ENCODE data around the gene YJU2.
"Not testable (repeated sequence)": the region's sequence is repeated elsewhere in the genome, so short reads cannot be mapped to it uniquely, and the experiment has no call there.

Gene YJU2
- total RNA-seq: 36.7 to 45.4 reads per million in 2 donors

GRCh38 chr19:4246767-4247593 is at the start of gene YJU2:
Gene YJU2, plus strand, starts transcription at chr19:4247080. Its CDS starts 67 bp downstream, at chr19:4247147.
- DNase-seq: peak; percentile 98

GRCh38 chr19:4197228-4197624 is 49.7 kb upstream of the YJU2 start:
- no peak for DNase-seq

- DNase-seq: no peak
Observed at GRCh38 chr19:4197625-4198466, 49.0 kb upstream of the YJU2 start.

DNA sequence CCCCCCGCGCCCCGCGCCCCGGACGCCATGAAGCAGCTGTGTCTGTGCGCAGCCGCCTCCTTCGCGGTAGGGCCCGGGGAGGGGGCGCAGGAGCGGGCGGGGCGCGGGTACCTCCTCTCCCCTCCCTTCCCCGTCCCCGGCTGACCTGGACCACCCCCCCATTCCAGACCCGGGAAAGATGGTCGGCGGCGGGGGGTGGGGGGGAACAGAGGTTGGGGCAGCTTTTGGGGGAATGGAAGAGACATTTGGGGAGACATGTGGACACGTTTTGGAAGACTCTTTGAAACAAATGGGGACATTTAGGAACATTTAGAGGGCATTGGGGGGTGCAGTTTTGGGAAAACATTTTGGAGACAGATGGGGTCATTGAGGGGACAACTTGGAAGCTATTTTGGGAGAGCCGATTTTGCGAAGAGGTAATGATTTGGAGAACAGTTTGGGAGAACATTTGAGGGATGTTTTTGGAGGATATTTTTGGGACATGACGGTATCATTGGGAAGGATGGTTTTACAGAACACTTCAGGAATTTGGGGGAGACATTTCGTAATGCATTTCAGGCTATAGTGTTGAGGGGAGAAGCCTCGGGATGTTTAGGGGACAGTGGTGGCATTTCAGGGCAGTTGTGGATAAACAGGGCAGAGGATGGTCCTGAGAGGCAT is 48.3 kb upstream of the YJU2 start:
- no peak for DNase-seq

GRCh38 chr19:4199699-4200293 is 47.1 kb upstream of the YJU2 start:
- DNase-seq: no peak

- no peak for DNase-seq
Observed at GRCh38 chr19:4200940-4201542, 45.8 kb upstream of the YJU2 start.

GRCh38 chr19:4201798-4202197 is 45.1 kb upstream of the YJU2 start:
- DNase-seq: no peak

DNA sequence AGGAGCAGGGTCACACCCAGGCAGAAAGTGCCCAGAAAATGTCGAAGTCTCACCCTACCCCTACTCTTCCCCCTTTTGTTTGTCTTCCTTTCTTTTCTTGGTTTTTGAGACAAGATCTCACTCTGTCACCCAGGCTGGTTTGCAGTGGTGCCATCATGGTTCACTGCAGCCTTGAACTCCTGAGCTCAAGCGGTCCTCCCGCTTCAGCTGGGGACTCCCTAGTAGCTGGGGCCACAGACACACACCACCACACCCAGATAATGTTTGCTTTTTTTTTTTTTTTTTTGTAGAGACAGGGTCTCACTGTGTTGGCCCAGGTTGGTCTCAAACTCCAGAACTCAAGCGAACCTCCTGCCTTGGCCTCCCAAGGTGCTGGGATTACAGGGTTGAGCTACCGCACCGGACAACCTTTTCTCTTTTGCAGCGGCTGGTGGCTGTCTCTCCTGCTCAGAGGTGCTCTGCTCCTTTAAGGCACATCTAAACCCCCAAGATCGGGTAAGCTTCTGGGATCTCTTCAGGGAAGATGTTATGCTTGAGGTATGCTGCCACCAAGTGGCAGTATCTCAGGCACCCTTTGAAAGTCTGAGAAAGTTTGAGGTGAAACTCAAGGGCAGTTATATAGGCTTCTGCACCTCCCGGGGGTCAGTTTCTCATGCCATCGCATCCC is 39.9 kb upstream of the YJU2 start:
- no peak for DNase-seq

DNA sequence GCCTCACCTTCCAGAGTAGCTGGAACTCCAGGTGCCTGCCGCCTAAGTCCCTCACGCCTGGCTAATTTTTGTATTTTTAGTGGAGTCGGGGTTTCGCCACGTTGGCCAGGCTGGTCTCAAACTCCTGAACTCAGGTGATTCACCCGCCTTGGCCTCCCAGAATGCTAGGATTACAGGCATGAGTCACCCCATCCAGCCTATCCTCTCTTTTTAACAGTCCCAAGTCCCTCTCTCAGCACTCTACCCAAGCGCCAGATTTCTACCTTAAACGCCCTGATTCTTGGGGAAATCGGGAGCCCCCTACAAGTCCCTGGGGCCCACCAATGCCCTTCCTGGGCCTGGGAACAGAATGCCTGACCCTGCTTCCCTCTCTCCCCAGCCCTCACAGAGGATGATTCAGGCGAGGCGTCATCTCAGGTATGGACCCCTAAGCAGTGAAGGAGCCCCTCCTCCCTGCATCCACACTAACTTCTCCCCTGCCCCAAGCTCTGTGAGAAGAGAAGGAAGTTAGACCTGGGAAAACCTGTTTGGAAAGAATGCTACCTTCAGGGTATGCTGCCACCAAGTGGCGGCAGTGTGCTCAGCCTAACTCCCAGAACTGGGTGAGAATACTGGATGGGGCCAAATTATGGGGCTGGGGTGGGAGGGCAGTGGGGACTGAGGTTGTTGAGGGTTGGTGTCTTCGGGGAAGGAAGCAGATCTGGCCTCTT is 38.3 kb upstream of the YJU2 start:
- no peak for DNase-seq

DNA sequence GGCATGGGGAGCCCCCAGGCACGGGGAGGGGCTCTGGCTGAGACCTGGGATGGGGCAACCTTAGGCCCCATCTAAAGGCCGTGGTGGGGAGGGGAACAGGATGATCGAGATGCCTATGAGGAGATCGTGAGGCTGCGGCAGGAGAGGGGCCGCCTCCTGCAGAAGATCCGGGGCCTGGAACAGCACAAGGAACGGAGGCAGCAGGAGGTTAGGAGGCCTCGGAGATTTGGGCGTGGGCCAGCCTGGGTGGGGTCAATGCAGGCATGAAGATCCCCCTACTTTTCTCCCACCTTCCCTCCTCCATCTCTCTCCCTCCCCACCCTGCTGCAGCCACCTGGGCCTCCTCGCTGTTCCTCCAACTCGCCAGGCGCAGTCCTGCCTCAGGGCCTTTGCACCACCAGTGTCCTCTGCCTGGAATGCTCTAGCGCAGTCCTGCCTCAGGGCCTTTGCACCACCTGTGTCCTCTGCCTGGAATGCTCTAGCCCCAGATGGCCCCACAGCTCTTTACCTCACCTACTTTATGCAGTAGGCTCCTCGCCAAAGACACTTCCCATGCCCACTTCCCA is 36.6 kb upstream of the YJU2 start:
- DNase-seq: no peak

DNA sequence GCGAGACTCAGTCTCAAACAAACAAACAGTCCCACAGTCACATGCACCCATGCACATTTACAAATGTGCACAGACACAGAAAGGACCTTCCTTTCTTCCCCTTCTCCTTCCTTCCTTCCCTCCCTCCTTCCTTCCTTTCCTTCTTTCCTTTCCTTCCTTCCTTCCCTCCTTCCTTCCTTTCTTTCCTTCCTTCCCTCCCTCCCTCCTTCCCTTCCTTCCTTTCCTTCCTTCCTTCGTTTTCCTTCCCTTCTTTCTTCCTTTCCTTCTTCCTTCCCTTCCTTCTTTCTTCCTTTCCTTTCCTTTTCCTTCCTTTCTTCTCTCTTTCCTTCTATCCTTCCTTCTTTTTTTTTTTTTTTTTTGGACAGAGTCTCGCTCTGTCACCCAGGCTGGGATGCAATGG is 33.8 kb upstream of the YJU2 start:
- DNase-seq: no peak

DNA sequence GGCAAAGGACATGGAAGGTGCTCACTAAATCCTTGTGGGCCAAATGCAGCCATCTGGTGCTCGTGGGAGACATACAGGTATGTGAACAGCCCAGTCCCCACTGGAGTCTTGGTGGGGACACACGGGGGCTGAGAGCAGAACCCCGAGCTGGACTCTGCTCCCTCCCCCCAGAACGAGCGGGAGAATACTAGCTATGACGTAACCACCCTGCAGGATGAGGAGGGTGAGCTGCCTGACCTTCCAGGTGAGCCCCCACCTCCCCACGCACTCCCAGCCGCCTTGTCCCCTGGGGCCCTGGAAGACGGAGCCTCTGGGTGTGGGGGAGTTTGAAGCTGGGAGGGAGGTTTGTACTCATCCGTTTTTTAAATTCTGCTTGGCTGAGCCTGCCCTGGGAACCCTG is 31.1 kb upstream of the YJU2 start:
- no peak for DNase-seq

- no peak for DNase-seq
Observed at GRCh38 chr19:4216846-4217245, 30.0 kb upstream of the YJU2 start.

DNA sequence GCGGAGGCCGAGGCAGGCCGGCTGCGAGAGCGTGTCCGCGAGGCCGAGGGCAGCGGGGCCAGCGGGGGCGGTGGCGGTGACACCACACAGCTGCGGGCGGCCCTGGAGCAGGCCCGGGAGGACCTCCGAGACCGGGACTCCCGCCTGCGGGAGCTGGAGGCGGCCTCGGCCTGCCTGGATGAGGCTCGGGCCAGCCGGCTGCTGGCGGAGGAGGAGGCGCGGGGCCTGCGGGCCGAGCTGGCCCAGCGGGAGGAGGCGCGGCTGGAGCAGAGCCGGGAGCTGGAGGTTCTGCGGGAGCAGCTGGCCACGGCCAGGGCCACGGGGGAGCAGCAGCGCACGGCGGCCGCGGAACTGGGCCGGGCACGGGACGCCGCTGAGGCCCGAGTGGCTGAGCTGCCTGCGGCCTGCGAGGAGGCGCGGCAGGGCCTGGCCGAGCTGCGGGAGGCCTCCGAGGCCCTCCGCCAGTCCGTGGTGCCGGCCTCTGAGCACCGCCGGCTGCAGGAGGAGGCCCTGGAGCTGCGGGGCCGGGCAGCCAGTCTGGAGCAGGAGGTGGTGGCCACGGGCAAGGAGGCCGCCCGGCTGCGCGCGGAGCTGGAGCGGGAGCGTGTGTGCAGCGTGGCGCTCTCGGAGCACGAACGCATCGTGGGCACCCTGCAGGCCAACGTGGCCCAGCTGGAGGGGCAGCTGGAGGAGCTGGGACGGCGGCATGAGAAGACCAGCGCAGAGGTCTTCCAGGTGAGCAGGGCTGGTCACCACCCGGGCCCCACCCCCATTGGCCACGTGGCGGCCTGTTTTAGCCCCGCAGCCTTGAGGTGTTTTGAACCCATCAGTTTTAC is 29.2 kb upstream of the YJU2 start:
- no peak for DNase-seq

GRCh38 chr19:4218523-4218922 is 28.4 kb upstream of the YJU2 start:
- DNase-seq: not testable (repeated sequence)

DNA sequence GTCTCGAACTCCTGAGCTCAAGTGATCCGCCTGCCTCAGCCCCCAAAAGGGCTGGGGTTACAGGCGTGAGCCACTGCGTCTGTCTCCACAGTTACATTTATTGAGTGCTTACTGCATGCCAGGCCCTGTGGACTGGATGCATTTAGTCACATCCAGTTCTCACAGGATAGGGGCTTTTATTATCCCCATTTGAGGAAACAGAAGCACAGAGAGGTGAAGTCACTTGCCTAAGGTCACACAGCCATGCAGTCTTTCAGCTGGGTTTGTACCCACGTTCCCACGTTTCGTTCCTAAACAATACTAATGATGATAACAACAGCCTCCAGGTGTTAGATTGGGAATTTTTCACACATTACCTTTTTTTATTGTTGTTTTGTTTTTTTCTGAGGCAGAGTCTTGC is 26.7 kb upstream of the YJU2 start:
- DNase-seq: no peak

DNA sequence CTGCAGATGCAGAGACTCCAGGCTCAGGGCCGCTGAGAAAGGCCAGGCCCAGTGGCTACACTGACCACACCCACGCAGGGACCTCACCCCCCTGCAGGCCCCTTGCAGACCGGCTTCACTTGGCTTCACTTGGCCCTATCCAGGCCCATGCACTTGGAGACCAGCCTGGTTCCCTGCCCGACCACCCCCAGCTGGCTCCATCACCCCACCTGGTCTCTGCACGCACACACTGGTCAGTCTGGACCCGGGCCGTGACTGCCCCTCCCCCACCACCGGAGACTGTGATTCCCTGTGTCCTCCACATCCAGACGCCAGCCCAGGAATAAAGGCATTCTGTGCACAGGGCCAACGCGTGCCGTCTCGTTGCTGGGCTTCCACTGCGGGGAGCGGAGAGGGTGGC is 22.4 kb upstream of the YJU2 start:
- DNase-seq: no peak

DNA sequence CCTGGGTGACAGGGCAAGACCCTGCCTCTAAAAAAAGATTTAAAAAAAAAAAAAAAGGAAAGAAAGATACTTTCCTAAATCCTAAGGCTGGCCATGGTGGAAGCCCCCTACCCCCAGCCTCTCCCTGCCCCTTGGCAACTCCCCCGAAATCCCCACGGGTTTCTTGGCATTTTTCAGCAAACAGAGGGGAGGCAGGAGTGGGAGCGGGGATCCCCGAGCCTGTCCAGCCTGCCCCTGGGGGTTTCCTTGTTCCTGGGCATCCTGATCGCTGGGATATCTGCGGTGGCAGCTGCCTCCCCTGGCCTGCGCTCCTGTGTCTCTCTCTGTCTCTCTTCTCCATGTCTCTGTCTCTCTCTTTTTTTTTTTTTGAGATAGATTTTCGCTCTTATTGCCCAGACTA is 21.0 kb upstream of the YJU2 start:
- no peak for DNase-seq

DNA sequence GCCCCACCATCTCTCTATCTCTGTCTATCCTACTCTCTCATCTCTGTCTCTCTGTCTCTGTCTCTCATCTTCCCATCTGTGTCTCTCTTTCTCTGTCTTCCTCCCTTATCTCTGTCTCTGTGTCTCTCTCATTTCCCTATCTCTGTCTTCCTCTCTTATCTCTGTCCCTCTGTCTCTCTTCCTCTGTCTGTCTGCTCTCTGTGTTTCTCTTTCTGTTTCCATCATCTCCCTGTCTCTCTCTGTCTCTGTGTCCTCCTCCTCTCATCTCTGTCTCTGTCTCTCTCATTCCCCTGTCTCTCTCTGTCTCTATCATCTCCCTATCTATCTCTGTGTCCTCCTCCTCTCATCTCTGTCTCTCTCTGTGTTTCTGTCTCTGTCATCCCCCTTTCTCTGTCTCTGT is 19.1 kb upstream of the YJU2 start:
- DNase-seq: no peak

DNA sequence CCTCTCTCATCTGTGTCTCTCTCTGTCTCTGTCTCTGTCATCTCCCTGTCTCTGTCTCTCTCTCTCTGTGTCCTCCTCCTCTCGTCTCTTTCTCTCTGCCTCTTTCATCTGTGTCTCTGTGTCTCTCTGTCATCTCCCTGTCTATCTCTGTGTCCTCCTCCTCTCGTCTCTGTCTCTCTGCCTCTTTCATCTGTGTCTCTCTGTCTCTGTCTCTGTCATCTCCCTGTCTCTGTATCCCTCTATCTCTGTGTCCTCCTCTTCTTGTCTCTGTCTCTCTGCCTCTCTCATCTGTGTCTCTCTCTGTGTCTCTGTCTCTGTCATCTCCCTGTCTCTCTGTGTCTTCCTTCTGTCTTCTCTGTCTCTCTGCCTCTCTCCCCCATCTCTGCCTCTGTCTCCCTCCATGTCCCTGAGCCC is 18.1 kb upstream of the YJU2 start:
- no peak for DNase-seq

Measured in T-helper 9 cell (primary cell).